Astrocyte (in vitro differentiated cells and primary cell): Measurements from ENCODE around the gene BIRC6.

Source experiments
- CTCF ChIP-seq: IDR thresholded peaks from 2 replicates; pipeline ENCODE4 v1.5.1; 2011; ENCODE audit warnings: low read depth, mild to moderate bottlenecking, inconsistent platforms, low read length, moderate library complexity; ENCODE audit not compliant: insufficient read depth
- EZH2 ChIP-seq: IDR thresholded peaks from 2 replicates; pipeline ENCODE4 v1.6.1; 2012; ENCODE audit warnings: mild to moderate bottlenecking, low read length, inconsistent platforms; ENCODE audit not compliant: insufficient read depth

GRCh38 chr2:32425719-32426141 lies 68.9 kb downstream of the BIRC6 start:
- TF ChIP-seq EZH2 (no peak), CTCF (no peak)
